Keratinocyte (primary cell): ENCODE results near the gene SIGLEC6.

Source experiments
- EZH2 ChIP-seq: IDR thresholded peaks from one replicate; pipeline ENCODE4 v1.6.1; 2012; ENCODE audit warnings: inconsistent platforms, mild to moderate bottlenecking, low read length, moderate library complexity
- TF ChIP-seq, protein P1 (sequence below), 3 experiments: IDR thresholded peaks in 1 of 3; conservative IDR thresholded peaks in 1 of 3; optimal IDR thresholded peaks in 1 of 3; 2 replicates in 2 of 3; 3 replicates in 1 of 3; pipeline versions ENCODE3 to v1.5.1; 2011; ENCODE audit warnings: low read length in 3 of 3, mild to moderate bottlenecking in 3 of 3, moderate library complexity in 2 of 3, control low read depth in 1 of 3, inconsistent platforms in 1 of 3; ENCODE audit not compliant: insufficient read depth in 2 of 3; ENCODE audit errors: extremely low read depth in 1 of 3

- TF ChIP-seq, protein P1, sequence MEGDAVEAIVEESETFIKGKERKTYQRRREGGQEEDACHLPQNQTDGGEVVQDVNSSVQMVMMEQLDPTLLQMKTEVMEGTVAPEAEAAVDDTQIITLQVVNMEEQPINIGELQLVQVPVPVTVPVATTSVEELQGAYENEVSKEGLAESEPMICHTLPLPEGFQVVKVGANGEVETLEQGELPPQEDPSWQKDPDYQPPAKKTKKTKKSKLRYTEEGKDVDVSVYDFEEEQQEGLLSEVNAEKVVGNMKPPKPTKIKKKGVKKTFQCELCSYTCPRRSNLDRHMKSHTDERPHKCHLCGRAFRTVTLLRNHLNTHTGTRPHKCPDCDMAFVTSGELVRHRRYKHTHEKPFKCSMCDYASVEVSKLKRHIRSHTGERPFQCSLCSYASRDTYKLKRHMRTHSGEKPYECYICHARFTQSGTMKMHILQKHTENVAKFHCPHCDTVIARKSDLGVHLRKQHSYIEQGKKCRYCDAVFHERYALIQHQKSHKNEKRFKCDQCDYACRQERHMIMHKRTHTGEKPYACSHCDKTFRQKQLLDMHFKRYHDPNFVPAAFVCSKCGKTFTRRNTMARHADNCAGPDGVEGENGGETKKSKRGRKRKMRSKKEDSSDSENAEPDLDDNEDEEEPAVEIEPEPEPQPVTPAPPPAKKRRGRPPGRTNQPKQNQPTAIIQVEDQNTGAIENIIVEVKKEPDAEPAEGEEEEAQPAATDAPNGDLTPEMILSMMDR (optimal IDR thresholded peaks at IDR 0.05 in 1 of 3, IDR thresholded peaks at IDR 0.05 in 1 of 3, conservative IDR thresholded peaks at IDR 0.05 in 1 of 3; ENCODE audit: extremely low read depth in 1 of 3, insufficient read depth in 2 of 3, low read length in 3 of 3), result no peak
- TF ChIP-seq EZH2, result no peak
Observed at GRCh38 chr19:51565583-51565982, 34.1 kb upstream of the SIGLEC6 start.
